ENCODE measurements around the gene ATF7IP.

GRCh38 chr12:14547571-14547970, 182.1 kb downstream of the ATF7IP start:
- TF ChIP-seq POLR2A (IDR thresholded peaks at IDR 0.05) (no peak), POLR2AphosphoS5 (IDR thresholded peaks at IDR 0.05) (no peak), CTCF (IDR thresholded peaks at IDR 0.05 in 8 of 11, conservative IDR thresholded peaks at IDR 0.05 in 3 of 11) (no peak)
